HCT116 (cell line): ENCODE results near the gene MED13L. TPM values are rescaled to one million over a fixed set of nuclear protein-coding genes. Genes with fewer than 3 reads are reported as not detected.

ENCODE experiments used
- ATAC-seq: fragments of 200-7000 bp; cut with Tn5 transposase; 2 replicates; pipeline ENCODE4 v1.9.1; 2020; ENCODE audit warnings: mild to moderate bottlenecking, moderate library complexity
- BruUV-seq: library from RNA; stranded (reverse); fragments of 400-500 nt; replicated peaks from 2 replicates; lab custom pipeline; 2021; lab: Mats Ljungman, UMichigan
- CTCF ChIA-PET: fragments of 300-600 bp; sonication (Branson Sonifier 250); formaldehyde crosslinking; loops from one replicate; lab custom pipeline; 2021; ENCODE audit warnings: antibody characterized with exemption; lab: Charles Lee
- POLR2A ChIA-PET: fragments of 300-600, 350-600 bp; sonication (Branson Sonifier 250); formaldehyde crosslinking; loops from one replicate; lab custom pipeline; 2021; ENCODE audit warnings: antibody characterized with exemption; lab: Charles Lee
- RAD21 ChIA-PET, 2 experiments: fragments of 300-600 bp; sonication (Branson Sonifier 250); formaldehyde crosslinking; loops; one replicate each; lab custom pipeline; 2023; ENCODE audit warnings: low total read pairs in 2 of 2; ENCODE audit not compliant: uncharacterized antibody in 2 of 2, unreplicated experiment in 2 of 2, low non-redundant PET in 1 of 2; lab: Charles Lee
- DNase-seq: peaks from one replicate; pipeline ENCODE4 v3.0.0-alpha.2; 2010; ENCODE audit warnings: low read depth, low spot score
- H2AFZ ChIP-seq: fragments of 200-600 bp; shearing (Covaris generic), sonication (generic); 2 replicates; pipeline ENCODE4 v1.6.1; 2017; ENCODE audit warnings: low read depth, mixed run types, mixed read lengths, antibody characterized with exemption, low read length; ENCODE audit not compliant: poor library complexity, severe bottlenecking
- H3K27ac ChIP-seq: 2 replicates; pipeline ENCODE4 v1.5.1; 2012; ENCODE audit warnings: low read depth, low read length
- H3K27me3 ChIP-seq: fragments of 200-600 bp; sonication (generic); 2 replicates; pipeline ENCODE4 v1.6.1; 2016; ENCODE audit warnings: mixed run types, low read length, mixed read lengths; ENCODE audit not compliant: insufficient read depth
- H3K36me3 ChIP-seq, 2 experiments: fragments of 200-500 bp in 1 of 2; fragments of 200-600 bp in 1 of 2; sonication (Bioruptor generic) in 1 of 2; sonication (generic) in 1 of 2; 2 replicates each; pipeline versions ENCODE4 v1.5.1 to v1.6.1; 2014 to 2016; ENCODE audit warnings: low read length in 2 of 2, inconsistent platforms in 1 of 2, mixed read lengths in 1 of 2, mixed run types in 1 of 2; ENCODE audit not compliant: insufficient read depth in 2 of 2, control insufficient read depth in 1 of 2
- H3K4me1 ChIP-seq, 2 experiments: fragments of 200-600 bp in 1 of 2; sonication (generic) in 1 of 2; 2 replicates each; pipeline versions ENCODE4 v1.5.1 to v1.6.1; 2012 to 2017; ENCODE audit warnings: low read length in 2 of 2, inconsistent platforms in 1 of 2, mild to moderate bottlenecking in 1 of 2, mixed read lengths in 1 of 2, mixed run types in 1 of 2, moderate library complexity in 1 of 2; ENCODE audit not compliant: insufficient read depth in 2 of 2, control insufficient read depth in 1 of 2
- H3K4me2 ChIP-seq: fragments of 200-600 bp; sonication (generic); 2 replicates; pipeline ENCODE4 v1.6.1; 2017; ENCODE audit warnings: mixed run types, low read length, mixed read lengths
- H3K4me3 ChIP-seq, 2 experiments: fragments of 200-600 bp in 1 of 2; sonication (generic) in 1 of 2; replicated peaks in 1 of 2; 2 replicates each; pipeline ENCODE4 v1.5.1; 2011 to 2016; ENCODE audit warnings: low read length in 2 of 2, control low read depth in 1 of 2, low read depth in 1 of 2, mild to moderate bottlenecking in 1 of 2, mixed read lengths in 1 of 2, mixed run types in 1 of 2
- H3K79me2 ChIP-seq: fragments of 200-600 bp; sonication (generic); 2 replicates; pipeline ENCODE4 v1.6.1; 2017; ENCODE audit warnings: mild to moderate bottlenecking, mixed run types, low read length, moderate library complexity, mixed read lengths; ENCODE audit not compliant: insufficient read depth
- H3K9ac ChIP-seq: fragments of 200-600 bp; sonication (generic); 2 replicates; pipeline ENCODE4 v1.6.1; 2016; ENCODE audit warnings: low read length, mixed read lengths
- H3K9me2 ChIP-seq: fragments of 200-600 bp; sonication (generic), shearing (Covaris generic); 2 replicates; pipeline ENCODE4 v1.6.1; 2017; ENCODE audit warnings: mixed run types, mild to moderate bottlenecking, moderate library complexity; ENCODE audit not compliant: insufficient read depth
- H3K9me3 ChIP-seq, 2 experiments: fragments of 200-500 bp in 1 of 2; fragments of 200-600 bp in 1 of 2; sonication (Bioruptor generic) in 1 of 2; sonication (generic) in 1 of 2; 2 replicates each; pipeline ENCODE4 v1.6.1; 2014 to 2017; ENCODE audit warnings: low read length in 2 of 2, mixed read lengths in 2 of 2, inconsistent platforms in 1 of 2, low read depth in 1 of 2, mild to moderate bottlenecking in 1 of 2, mixed run types in 1 of 2, moderate library complexity in 1 of 2; ENCODE audit not compliant: control insufficient read depth in 1 of 2, insufficient read depth in 1 of 2
- H4K20me1 ChIP-seq: fragments of 200-600 bp; sonication (generic), shearing (Covaris generic); 2 replicates; pipeline ENCODE4 v1.6.1; 2017; ENCODE audit warnings: mixed run types, mild to moderate bottlenecking, moderate library complexity; ENCODE audit not compliant: insufficient read depth
- ATF3 ChIP-seq: IDR thresholded peaks from 2 replicates; pipeline ENCODE4 v1.6.1; 2012
- CBX3 ChIP-seq: IDR thresholded peaks from 2 replicates; pipeline ENCODE4 v1.6.1; 2012; ENCODE audit warnings: low read depth
- EGR1 ChIP-seq: IDR thresholded peaks from 2 replicates; pipeline ENCODE4 v1.6.1; 2012; ENCODE audit warnings: low read depth
- ELF1 ChIP-seq: IDR thresholded peaks from 2 replicates; pipeline ENCODE4 v1.6.1; 2012; ENCODE audit warnings: low read depth, borderline replicate concordance
- JUND ChIP-seq: IDR thresholded peaks from 2 replicates; pipeline ENCODE4 v1.6.1; 2012
- POLR2A ChIP-seq: IDR thresholded peaks from 2 replicates; pipeline ENCODE4 v1.7.0; 2011; ENCODE audit warnings: borderline replicate concordance; ENCODE audit not compliant: insufficient read depth, insufficient read length; ENCODE audit errors: extremely low read depth
- RAD21 ChIP-seq: IDR thresholded peaks from 2 replicates; pipeline ENCODE4 v1.6.1; 2012; ENCODE audit warnings: low read depth, mild to moderate bottlenecking
- REST ChIP-seq: IDR thresholded peaks from 2 replicates; pipeline ENCODE4 v1.6.1; 2012; ENCODE audit warnings: low read depth
- SIN3A ChIP-seq: IDR thresholded peaks from 2 replicates; pipeline ENCODE4 v1.6.1; 2012; ENCODE audit warnings: low read depth
- SRF ChIP-seq: IDR thresholded peaks from 2 replicates; pipeline ENCODE4 v1.6.1; 2012; ENCODE audit warnings: low read depth
- TCF7L2 ChIP-seq: IDR thresholded peaks from 2 replicates; pipeline ENCODE4 v1.7.0; 2011; ENCODE audit warnings: borderline replicate concordance, inconsistent platforms; ENCODE audit not compliant: insufficient read depth, insufficient read length; ENCODE audit errors: extremely low read depth
- YY1 ChIP-seq: IDR thresholded peaks from 2 replicates; pipeline ENCODE4 v1.6.1; 2011; ENCODE audit warnings: low read length, low read depth, moderate library complexity, mild to moderate bottlenecking; ENCODE audit not compliant: insufficient replicate concordance; ENCODE audit errors: extremely low read depth
- ZFX ChIP-seq: fragments of 450-650 bp; IDR thresholded peaks from 2 replicates; pipeline ENCODE4 v1.6.1; 2017
- intact Hi-C: fragments of 100-400 bp; cut with micrococcal nuclease; formaldehyde crosslinking; loops from 2 replicates; pipeline ENCODE4 v1.10.0; 2022
- total RNA-seq: library from RNA; stranded (reverse); gene quantifications from one replicate; pipeline ENCODE4 v1.2.1, GENCODE V29; 2021; ENCODE audit not compliant: unreplicated experiment

Gene MED13L
- total RNA-seq, 1 experiment from 2014 or later = 176 TPM

GRCh38 chr12:116156614-116157013 lies 120.9 kb downstream of the MED13L start:
- no peaks in the 10 kb centered on the region for H3K27me3 ChIP-seq
- ChIA-PET CTCF (interaction anchor here (0.6 kb wide), 1 partner anchor 9 kb away, joined by 4 read pairs; no protein-coding TSS in a partner anchor), RAD21 (interaction anchor here in 1 of 2 experiments (0.7 kb wide), 1 partner anchor 435 kb away, joined by 6 read pairs; no protein-coding TSS in a partner anchor), POLR2A (no interaction called here)
- no peak overlapping the region for H2AFZ ChIP-seq
- BruUV-seq = no TSS peak
- no peaks in the 10 kb centered on the region for H3K9me3 ChIP-seq
- DNase-seq (no peak), ATAC-seq (no peak)
- no peak overlapping the region for H3K9ac ChIP-seq
- H3K79me2 ChIP-seq = peaks cover 100% of the 10 kb centered on the region
- peaks cover 70% of the 10 kb centered on the region for H4K20me1 ChIP-seq
- H3K36me3 ChIP-seq = no peaks in the 10 kb centered on the region
- H3K27ac ChIP-seq = no peak overlapping the region
- H3K4me2 ChIP-seq = no peak overlapping the region
- peaks cover 25 to 30% of the 10 kb centered on the region in 2 experiments for H3K4me1 ChIP-seq
- intact Hi-C loops = no loop called here
- H3K9me2 ChIP-seq = no peaks in the 10 kb centered on the region
- TF ChIP-seq JUND (no peak), TCF7L2 (no peak), SRF (no peak), CBX3 (no peak), ELF1 (no peak), YY1 (no peak), SIN3A (no peak), RAD21 (no peak), REST (no peak), POLR2A (no peak), ATF3 (no peak), EGR1 (no peak), ZFX (no peak)
- TF ChIP-seq, all 23 proteins: peak for 0
- no peak overlapping the region for H3K4me3 ChIP-seq
